GM08714 (cell line): Measurements from ENCODE around the gene SRXN1.

Experiments used
- H3K4me3 ChIP-seq: fragments of 200-500 bp; sonication (Bioruptor generic); 2 replicates; pipeline ENCODE4 v1.5.1; 2014; ENCODE audit warnings: mild to moderate bottlenecking, low read length, inconsistent platforms
- ZNF274 ChIP-seq: IDR thresholded peaks from 2 replicates; pipeline ENCODE4 v1.6.1; 2012; ENCODE audit warnings: mild to moderate bottlenecking, low read depth, low read length

Gene SRXN1

DNA sequence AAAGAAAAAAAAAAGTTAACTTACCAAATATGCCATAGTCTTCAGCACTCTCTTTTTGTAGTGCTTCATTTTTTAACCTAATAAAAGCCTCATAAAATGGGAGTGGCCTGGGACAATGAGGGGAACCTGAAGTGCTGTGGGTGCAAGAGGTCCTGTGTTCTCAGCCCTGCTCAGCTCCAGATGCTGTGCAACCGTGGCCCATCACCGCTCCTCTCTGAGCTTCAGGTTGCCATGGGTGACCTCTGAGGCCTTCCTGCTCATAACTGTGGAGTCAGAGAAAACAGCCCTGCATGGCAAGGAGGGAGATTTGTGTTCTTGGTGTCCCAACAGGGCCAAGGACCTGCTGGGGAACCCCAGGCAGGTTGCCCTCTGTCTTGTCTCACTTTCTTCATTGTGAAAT, 52.9 kb downstream of the SRXN1 start:
- no peak overlapping the region for H3K4me3 ChIP-seq
- TF ChIP-seq ZNF274: no peak

DNA sequence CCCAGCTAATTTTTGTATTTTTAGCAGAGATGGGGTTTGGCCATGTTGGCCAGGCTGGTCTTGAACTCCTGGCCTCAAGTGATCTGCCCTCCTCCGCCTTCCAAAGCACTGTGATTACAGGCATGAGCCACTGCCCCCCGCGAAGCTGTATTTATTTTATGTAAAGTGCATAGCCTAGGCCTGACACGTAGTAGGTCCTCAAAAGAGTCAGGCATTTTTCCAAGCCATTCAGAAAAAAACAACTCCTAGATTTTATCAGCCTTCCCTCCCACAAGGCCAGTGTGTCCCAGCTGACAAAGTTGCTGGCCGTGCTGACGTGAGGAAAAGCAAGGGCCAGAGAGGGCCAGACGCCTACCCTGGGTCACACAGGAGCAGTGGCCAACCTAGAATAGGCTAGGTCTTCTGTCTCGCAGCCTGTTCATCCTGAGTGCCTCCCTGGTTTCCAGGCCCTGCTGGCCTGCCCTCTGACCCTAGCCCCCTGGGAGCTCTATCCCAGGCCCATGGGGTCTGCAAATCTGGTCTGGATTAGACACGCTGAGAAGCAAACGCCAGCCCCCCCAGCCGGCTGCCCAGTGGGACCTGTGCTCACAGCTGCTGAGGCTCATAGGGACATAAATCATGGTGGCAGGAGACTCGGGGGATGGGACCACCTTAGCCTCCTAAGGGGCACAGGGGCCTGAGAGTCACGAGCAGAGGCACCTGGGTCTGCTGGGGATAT, 54.7 kb downstream of the SRXN1 start:
- no peak overlapping the region for H3K4me3 ChIP-seq
- TF ChIP-seq ZNF274: no peak

DNA sequence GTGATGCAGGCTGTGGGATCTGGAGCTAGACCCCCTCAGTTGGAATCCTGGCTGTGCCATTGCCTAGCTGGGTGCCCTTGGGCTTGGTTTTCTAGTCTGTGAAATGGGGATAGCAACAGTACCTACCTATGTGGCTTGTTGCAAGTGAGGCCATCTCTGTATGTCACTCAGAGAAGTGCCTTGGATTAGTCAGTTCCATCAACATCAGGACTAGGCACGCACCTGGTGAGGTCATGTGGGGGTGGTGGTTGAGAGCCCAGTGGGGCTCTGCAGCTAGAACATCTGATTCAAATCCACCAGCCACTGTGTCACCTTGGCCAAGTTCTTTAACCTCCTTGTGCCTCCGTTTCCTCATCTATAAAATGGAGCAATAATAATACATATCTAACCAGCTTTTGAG, 55.4 kb downstream of the SRXN1 start:
- H3K4me3 ChIP-seq: no peak overlapping the region
- TF ChIP-seq ZNF274: no peak
